HepG2 (cell line): Measurements from ENCODE around the gene SESN2. TPM values are rescaled to one million over a fixed set of nuclear protein-coding genes. Genes with fewer than 3 reads are reported as not detected.

ENCODE experiments used
- FIP1L1 ChIP-seq: fragments of 200-400 bp; formaldehyde crosslinking; IDR thresholded peaks from 2 replicates; pipeline ENCODE4 v1.6.1; 2018; ENCODE audit warnings: low read depth, mild to moderate bottlenecking, low read length, moderate library complexity, borderline replicate concordance; ENCODE audit not compliant: insufficient read depth
- HOXA5 ChIP-seq: sonication (generic); formaldehyde crosslinking; IDR thresholded peaks from 2 replicates; pipeline ENCODE4 v1.4.0; 2020; ENCODE audit warnings: missing genetic modification reagents
- JUN ChIP-seq: sonication (generic); formaldehyde crosslinking; IDR thresholded peaks from 2 replicates; pipeline ENCODE4 v1.4.0; 2020; ENCODE audit warnings: mild to moderate bottlenecking, missing genetic modification reagents
- KAT8 ChIP-seq: IDR thresholded peaks from 2 replicates; pipeline ENCODE4 v1.6.1; 2016; ENCODE audit warnings: missing genetic modification reagents, missing compliant biosample characterization
- NFATC3 ChIP-seq: sonication (generic); formaldehyde crosslinking; IDR thresholded peaks from 2 replicates; pipeline ENCODE4 v1.5.1; 2020; ENCODE audit warnings: mild to moderate bottlenecking, missing genetic modification reagents
- RAD51 ChIP-seq: fragments of 450-650 bp; IDR thresholded peaks from 2 replicates; pipeline ENCODE4 v1.6.1; 2016; ENCODE audit warnings: borderline replicate concordance
- RFX3 ChIP-seq: IDR thresholded peaks from 2 replicates; pipeline ENCODE4 v1.6.1; 2016; ENCODE audit warnings: missing biosample characterization, missing genetic modification reagents
- ZNF460 ChIP-seq: sonication (generic); formaldehyde crosslinking; IDR thresholded peaks from 2 replicates; pipeline ENCODE4 v1.5.1; 2020; ENCODE audit warnings: missing genetic modification reagents, mild to moderate bottlenecking, borderline replicate concordance
- ZNF558 ChIP-seq: sonication (generic); formaldehyde crosslinking; IDR thresholded peaks from 2 replicates; pipeline ENCODE4 v1.9.0; 2022; ENCODE audit warnings: mild to moderate bottlenecking, missing genetic modification reagents, borderline replicate concordance
- ZNF75D ChIP-seq: sonication (generic); formaldehyde crosslinking; IDR thresholded peaks from 2 replicates; pipeline ENCODE4 v1.8.1; 2023; ENCODE audit warnings: missing genetic modification reagents, mild to moderate bottlenecking, borderline replicate concordance
- polyA plus RNA-seq, 8 experiments: library from polyadenylated mRNA; depleted of rRNA in 3 of 8; stranded (reverse) in 7 of 8; unstranded in 1 of 8; fragments of >200 nt; fragmentation: Illumina TruSeq in 4 of 8; extraction: Trizol in 4 of 8; gene quantifications; 2 replicates each; pipeline versions ENCODE4 v1.2.1 to v1.2.3, GENCODE V29; 2011 to 2016; ENCODE audit warnings: low read depth in 4 of 8, missing spikeins in 1 of 8, mixed read lengths in 1 of 8; ENCODE audit not compliant: insufficient read depth in 1 of 8
- total RNA-seq, 5 experiments: library from RNA; depleted of rRNA; stranded (reverse); fragments of >200 nt; fragmentation: Illumina TruSeq; extraction: Trizol; gene quantifications; 2 replicates each; pipeline ENCODE4 v1.2.3, GENCODE V29; 2016; ENCODE audit warnings: low read depth in 1 of 5
- TF ChIP-seq, protein P1 (sequence below), 2 experiments: fragments of 450-650 bp in 1 of 2; sonication (generic) in 1 of 2; formaldehyde crosslinking in 1 of 2; IDR thresholded peaks; 2 replicates each; pipeline versions ENCODE4 v1.6.1 to v1.8.0; 2016 to 2022; ENCODE audit warnings: antibody characterized with exemption in 1 of 2, mild to moderate bottlenecking in 1 of 2, missing genetic modification reagents in 1 of 2
- TF ChIP-seq, protein P2 (sequence below): sonication (generic); formaldehyde crosslinking; IDR thresholded peaks from 2 replicates; pipeline ENCODE4 v1.5.0; 2020; ENCODE audit warnings: mild to moderate bottlenecking, low read depth, missing genetic modification reagents, borderline replicate concordance
- TF ChIP-seq, protein P3 (sequence below): sonication (generic); formaldehyde crosslinking; IDR thresholded peaks from 2 replicates; pipeline ENCODE4 v1.8.0; 2022; ENCODE audit warnings: missing genetic modification reagents, low read depth, mild to moderate bottlenecking, borderline replicate concordance
- TF ChIP-seq, protein P4 (sequence below): IDR thresholded peaks from 2 replicates; pipeline ENCODE4 v1.6.1; 2012; ENCODE audit warnings: low read depth, low read length, improper control_type of control experiment

The SESN2 gene
- total and polyA plus RNA-seq, 2 of the 13 experiments (the other 11 are each of a cell fraction or from before 2014, with no cell fraction given): 13.2 to 19.1 TPM

DNA sequence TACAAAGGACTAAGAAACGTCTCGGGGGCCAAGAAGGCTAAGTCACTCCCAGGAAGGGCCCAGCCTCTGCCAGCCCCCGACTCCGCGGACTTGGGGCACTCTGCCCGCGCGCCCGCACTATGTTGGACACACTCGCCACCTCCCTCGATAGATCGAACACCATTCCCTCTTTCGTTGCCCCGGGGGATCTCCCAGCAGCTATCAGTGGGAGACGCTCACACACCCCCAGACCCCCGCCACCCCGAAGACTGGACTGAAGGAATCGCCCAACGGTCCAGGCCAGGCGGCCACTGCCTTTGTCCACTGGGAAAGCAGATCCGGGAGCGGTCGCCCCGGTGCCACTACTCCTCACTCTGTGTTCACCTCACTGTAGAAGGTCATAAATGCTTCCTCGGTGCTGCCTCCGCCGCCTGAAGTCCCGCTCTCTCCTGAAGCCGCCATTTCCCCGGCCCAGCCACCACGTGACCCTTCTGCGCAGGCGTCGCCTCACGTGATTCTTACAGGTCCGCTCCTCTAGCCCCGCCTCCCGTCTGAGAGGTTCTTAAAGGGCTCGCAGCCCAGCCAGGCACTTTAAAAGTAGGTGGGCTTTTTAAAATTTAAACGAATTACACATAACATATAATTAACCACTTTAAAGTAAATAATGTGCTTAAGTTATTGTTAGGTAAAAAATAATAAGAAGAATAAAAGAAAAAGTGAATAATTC, 26.6 kb upstream of the SESN2 start, which contains the start of gene DNAJC8 (continued):
- TF ChIP-seq FIP1L1 (0 out of 2 replicates have a peak, but pooled peaks have one; percentile 36), ZNF460 (CRISPR knock-in tag) (no peak), ZNF558 (CRISPR knock-in tag) (peak; percentile 61; the same call in 1 of the 2 replicates), KAT8 (CRISPR knock-in tag) (peak; percentile 90), JUN (CRISPR knock-in tag) (no peak), NFATC3 (CRISPR knock-in tag) (peak; percentile 70; the same call in 1 of the 2 replicates), HOXA5 (CRISPR knock-in tag) (0 out of 2 replicates have a peak, but pooled peaks have one; percentile 33), RAD51 (peak; percentile 97), ZNF75D (CRISPR knock-in tag) (no peak), RFX3 (CRISPR knock-in tag) (no peak)
- TF ChIP-seq, protein P1, sequence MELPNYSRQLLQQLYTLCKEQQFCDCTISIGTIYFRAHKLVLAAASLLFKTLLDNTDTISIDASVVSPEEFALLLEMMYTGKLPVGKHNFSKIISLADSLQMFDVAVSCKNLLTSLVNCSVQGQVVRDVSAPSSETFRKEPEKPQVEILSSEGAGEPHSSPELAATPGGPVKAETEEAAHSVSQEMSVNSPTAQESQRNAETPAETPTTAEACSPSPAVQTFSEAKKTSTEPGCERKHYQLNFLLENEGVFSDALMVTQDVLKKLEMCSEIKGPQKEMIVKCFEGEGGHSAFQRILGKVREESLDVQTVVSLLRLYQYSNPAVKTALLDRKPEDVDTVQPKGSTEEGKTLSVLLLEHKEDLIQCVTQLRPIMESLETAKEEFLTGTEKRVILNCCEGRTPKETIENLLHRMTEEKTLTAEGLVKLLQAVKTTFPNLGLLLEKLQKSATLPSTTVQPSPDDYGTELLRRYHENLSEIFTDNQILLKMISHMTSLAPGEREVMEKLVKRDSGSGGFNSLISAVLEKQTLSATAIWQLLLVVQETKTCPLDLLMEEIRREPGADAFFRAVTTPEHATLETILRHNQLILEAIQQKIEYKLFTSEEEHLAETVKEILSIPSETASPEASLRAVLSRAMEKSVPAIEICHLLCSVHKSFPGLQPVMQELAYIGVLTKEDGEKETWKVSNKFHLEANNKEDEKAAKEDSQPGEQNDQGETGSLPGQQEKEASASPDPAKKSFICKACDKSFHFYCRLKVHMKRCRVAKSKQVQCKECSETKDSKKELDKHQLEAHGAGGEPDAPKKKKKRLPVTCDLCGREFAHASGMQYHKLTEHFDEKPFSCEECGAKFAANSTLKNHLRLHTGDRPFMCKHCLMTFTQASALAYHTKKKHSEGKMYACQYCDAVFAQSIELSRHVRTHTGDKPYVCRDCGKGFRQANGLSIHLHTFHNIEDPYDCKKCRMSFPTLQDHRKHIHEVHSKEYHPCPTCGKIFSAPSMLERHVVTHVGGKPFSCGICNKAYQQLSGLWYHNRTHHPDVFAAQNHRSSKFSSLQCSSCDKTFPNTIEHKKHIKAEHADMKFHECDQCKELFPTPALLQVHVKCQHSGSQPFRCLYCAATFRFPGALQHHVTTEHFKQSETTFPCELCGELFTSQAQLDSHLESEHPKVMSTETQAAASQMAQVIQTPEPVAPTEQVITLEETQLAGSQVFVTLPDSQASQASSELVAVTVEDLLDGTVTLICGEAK (IDR thresholded peaks at IDR 0.05): no peak
- TF ChIP-seq, protein P1 (CRISPR knock-in tag; IDR thresholded peaks at IDR 0.05): no peak
- TF ChIP-seq, protein P2, sequence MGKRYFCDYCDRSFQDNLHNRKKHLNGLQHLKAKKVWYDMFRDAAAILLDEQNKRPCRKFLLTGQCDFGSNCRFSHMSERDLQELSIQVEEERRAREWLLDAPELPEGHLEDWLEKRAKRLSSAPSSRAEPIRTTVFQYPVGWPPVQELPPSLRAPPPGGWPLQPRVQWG: no peak
- TF ChIP-seq, protein P3, sequence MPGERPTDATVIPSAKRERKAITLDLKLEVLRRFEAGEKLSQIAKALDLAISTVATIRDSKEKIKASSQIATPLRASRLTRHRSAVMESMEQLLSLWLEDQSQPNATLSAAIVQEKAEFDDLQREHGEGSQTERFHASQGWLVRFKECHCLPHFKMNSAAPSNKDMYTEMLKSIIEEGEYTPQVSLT (CRISPR knock-in tag): no peak
- TF ChIP-seq, protein P4, sequence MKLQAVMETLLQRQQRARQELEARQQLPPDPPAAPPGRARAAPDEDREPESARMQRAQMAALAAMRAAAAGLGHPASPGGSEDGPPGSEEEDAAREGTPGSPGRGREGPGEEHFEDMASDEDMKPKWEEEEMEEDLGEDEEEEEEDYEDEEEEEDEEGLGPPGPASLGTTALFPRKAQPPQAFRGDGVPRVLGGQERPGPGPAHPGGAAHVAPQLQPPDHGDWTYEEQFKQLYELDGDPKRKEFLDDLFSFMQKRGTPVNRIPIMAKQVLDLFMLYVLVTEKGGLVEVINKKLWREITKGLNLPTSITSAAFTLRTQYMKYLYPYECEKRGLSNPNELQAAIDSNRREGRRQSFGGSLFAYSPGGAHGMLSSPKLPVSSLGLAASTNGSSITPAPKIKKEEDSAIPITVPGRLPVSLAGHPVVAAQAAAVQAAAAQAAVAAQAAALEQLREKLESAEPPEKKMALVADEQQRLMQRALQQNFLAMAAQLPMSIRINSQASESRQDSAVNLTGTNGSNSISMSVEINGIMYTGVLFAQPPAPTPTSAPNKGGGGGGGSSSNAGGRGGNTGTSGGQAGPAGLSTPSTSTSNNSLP: no peak
